HG03039 (cell line): Measurements from ENCODE around the gene DACH1.
"Not testable (repeated sequence)": the region's sequence is repeated elsewhere in the genome, so short reads cannot be mapped to it uniquely, and the experiment has no call there.

ENCODE experiments used
- ATAC-seq: cut with Tn5 transposase; IDR thresholded peaks from one replicate; pipeline ENCODE4 v1.9.1; 2021; ENCODE audit warnings: mild to moderate bottlenecking, moderate library complexity; ENCODE audit not compliant: unreplicated experiment

DACH1 gene

DNA sequence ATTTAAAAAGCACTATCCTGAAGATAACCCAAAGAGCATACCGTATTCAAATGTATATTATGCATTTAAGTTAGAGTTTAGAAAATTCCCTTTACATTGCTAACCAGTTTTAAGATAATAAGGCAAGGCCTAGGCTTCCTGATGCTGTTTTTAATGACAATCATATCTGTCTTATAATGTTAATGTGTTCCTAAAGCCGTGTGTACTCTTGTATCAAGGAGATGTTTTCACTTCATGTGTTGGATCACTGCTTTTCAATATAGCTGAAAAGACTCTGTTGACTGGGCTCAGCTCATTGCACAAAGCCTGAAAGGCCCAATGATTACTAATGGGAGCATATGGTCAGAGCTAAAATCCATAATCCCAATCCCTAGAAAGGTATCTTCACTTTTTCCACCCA is 81.6 kb downstream of the DACH1 start:
- no peak for ATAC-seq

DNA sequence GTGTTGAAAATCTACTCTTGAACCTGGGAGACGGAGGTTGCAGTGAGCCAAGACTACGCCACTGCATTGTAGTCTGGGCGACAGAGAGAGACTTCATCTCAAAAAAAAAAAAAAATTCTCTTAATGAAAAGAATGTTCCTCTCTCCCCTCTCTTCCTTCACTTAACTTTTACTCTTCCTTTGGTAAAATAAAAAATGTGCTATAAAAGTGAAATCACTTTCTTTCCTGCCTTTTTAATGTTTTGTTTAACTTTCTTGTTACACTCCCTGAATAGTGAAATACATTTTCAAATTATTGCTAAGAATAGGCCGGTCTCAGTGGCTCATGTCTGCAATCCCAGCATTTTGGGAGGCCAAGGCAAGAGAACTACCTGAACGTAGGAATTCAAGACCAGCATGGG is 86.5 kb downstream of the DACH1 start:
- no peak for ATAC-seq

DNA sequence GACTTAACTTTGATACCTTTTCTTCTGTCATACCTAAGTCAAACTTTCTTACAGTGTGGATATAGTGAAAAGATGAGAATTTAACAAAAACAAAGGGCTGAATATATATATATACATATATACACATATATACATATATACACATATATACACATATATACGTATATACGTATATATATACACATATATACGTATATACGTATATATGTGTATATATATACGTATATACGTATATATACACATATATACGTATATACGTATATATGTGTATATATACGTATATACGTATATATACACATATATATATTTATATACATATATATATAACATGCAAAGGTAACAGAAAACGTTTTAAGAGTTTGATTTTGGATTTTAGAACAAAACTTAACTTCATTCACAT is 88.0 kb downstream of the DACH1 start:
- ATAC-seq: not testable (repeated sequence)

DNA sequence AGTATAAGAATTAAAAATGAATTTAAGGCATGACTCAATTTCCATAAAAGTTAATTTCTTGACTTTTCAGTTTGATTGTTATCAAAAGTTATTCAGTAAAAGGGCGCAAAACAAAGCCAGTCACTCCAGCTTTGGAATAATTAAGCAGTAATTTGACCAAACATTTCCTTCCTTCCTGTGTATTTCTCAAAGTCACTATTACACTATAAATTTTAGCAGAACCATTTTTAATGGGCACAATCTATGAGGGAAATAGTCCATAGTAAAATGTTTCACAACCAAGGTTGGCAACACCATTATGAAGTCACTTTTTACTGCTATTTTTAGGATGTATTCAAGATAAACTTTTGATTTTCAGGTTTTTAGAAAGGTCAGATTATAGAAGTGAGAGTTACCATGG is 91.0 kb downstream of the DACH1 start:
- no peak for ATAC-seq

DNA sequence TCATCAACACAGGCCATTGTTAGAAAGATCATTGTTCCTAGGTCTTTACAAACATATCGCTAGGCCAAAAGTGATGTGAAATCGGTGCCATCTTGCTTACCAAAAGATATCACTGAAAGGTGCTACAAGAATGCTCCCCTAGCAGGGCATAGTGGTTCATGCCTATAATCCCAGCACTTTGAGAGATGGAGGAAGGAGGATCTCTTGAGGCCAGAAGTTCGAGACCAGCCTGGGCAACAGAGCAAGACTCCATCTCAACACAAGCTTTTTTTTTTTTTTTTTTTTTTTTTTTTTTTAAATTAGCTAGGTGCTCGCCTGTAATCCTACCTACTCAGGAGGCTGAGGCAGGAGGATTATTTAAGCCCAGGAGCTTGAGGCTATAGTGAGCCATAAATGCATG is 92.1 kb downstream of the DACH1 start:
- no peak for ATAC-seq

DNA sequence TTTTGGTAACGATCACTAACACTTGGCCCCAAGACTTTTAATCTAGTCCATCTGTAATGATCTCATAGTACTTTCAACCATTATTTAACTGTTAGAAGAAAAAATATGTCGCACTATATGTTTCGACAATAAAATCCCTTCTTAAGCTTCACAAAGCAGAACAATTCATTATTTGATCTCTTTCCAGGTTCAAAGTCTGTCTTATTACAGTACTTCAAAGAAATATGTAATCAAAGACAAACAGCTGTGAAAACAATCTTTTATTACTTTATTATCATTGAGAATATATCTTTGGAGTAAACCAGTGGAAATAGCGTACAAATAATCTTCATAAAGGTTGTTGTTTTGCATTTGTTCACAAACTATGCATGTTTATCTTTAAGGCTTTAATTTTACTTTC is 93.5 kb downstream of the DACH1 start:
- no peak for ATAC-seq

DNA sequence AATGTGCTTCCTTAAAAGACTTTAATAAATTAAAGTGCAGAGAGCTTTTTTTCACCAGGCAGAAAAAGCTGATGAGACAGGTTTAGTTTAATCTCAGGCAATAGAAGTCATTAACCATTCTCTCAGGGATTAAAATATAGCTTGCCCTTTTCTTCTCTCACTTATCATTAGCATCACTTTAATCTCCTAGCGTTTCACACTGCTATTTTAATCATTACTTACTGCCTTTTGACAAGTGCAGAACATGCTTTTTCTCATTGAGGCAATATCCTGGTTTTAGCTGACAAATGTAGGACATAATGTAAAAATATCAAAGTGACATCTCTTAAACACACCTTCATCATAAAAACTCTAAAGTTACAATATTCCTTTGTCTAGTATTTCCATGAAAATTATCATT is 94.6 kb downstream of the DACH1 start:
- no peak for ATAC-seq

DNA sequence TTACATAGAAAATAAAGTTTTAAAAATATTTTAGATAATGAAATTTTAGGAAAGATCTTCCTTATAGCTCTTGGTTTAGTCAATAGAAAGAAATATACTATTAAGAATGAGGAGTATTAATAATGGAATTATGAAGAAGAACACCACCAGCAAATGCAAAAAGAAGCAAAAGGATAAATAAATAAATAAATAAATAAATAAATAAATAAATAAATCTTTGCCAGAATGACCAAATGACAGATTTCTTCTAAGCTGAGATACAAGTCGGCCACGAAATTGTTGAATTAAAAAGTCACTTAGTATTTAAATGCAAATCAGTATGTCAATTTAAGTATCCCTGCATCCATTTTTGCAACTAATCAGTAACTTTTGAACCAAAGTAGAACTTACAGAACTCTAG is 95.9 kb downstream of the DACH1 start:
- no peak for ATAC-seq

DNA sequence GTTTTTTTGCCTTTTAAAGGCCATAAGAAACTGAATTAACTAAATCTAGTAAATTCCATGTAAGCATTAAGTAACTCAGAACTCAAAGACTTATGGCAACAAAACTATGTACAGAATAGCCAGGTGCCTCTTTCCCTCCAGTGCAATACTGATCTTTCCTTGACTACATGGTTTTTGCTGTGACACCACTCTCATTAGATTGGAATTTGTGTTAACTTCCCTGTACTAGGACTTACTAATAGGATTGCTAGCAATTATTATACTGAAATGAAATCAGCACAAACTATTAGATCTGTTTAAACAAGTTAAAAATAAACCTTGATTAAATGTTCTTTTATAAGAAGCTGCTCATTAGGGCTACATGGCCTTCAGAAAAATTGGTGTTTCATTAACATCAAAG is 96.3 kb downstream of the DACH1 start:
- ATAC-seq: no peak

DNA sequence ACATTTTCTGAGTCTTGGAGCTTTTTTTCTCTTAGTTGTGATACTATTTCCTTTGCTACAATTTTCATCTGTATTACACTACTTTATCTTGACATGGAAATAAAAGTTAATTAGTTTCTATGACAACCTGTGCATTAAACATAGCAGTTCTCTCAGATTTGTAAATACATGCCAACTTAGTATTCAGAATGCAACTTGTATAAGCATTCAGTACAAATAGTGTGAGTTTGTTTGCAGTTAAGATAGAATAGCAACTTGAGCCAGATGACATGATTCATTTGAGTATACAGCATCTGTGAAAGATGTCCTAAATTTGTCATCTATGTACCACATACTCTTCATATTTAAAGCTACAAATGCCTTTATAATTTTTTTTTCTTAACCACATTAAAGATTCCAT is 98.1 kb downstream of the DACH1 start:
- ATAC-seq: no peak

DNA sequence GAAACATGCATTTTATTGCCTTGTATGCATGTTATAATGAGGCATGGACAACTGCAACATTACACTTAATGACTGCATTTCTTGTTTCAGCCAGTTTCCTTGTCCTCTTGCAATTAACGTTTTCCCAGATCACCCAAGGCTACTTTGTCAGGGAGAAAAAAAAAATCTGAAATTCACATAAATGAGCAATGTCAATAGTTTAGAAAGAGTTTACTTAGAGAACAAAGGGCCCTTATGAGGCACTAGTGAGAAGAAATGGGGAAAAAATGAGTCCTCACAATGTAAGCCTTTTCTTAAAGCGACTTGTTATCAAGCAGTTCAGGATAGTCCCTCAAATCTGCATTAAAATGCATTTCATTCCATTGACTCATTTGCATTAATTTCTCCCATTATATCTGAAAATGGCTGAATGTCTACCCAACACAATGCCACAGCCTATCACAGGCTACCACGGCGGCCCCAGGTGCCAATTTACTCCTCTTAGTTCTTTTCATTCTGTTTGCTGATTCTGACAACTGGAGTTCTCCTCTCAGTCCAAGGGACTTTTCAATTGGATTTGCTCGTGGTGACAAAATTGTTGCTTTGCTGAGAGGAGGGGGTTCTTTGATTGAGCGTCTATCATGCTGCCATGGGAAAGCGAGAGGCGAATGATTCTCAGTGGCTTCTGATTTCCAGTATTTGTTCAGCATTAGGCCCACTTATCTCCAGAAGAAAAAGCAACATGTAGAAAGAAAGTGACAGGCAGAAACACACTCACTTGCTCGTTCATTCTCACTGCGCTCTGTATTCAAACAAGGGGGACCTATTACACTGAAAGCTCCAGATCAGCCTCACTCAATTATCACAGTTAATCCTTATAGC is 107.1 kb downstream of the DACH1 start:
- ATAC-seq: no peak

DNA sequence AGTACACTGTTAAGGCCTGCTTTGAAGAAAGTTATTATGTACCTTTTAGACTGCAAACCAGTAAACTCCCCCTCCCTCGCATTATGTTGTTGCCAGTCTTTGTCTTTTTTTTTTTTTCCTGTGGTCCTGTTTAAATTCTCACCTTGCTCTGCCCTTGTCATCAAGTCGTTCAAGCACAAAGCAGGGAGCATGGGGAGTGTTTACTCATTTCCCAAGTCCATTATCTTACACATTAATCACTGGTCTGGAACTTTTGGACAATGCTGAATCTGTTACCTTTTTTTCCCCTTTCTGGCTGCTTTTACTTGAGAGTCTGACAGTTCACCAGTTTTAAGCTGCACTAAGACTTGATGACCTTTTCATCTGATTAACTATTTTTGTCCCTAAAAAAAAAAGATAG is 108.2 kb downstream of the DACH1 start:
- ATAC-seq: no peak

DNA sequence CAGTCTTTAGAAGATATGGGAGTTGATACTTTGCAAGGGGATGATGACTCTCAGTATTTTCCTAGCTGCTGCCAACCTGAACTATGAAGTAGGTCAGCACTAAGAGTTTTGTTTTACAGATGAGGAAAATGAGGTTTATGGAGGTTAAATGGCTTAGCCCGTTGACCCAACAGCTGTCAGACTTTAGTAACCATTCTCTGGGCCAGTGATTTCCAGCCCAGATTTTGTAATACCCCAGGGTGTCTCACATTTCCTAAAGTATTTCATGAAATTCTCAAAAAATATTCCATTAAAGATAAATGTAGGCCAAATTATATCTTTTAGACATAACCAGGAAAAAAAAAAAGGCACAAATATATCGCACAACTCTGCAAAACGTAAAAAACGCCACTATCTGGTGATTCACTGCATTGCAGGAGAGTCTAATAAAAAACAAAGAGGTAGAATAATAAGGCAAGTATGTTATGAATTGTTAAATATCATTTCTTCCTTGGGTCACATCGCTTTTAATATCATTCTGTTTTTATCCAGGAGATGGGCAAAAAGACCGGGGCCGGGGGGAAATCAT is 112.5 kb downstream of the DACH1 start:
- ATAC-seq: no peak

DNA sequence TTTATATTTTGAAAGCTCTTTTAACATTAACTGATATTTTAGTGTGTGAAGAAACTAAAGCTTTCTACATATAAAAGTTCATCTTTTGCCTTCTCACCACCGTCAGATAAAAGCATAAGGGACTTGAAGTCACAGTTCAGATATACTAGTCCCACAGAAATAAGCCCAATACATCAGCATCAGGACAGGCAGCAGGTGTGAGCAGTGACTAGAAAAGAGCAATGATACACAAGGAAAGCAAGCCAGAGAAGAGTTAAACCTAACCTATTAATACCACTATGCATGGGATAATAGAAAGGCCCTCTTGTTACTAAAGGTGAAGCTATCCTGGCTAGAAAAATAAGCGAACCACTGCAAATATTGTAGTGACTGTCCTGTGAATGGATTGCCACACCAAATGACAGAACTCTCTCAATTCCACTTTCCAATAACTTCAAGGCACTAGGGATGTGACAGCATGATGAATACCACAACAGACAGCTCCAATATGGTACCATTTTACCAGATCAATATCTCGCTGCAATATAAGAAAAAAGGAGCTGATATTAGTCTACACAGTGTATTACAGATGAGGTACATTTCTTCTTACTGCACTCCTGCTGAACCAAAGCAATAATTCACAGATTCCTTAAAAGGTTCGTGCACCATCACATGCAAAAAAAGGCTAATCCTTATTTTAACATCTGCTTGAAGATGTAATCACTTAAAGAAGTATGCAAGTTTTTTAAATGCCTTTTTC is 114.1 kb downstream of the DACH1 start:
- no peak for ATAC-seq

DNA sequence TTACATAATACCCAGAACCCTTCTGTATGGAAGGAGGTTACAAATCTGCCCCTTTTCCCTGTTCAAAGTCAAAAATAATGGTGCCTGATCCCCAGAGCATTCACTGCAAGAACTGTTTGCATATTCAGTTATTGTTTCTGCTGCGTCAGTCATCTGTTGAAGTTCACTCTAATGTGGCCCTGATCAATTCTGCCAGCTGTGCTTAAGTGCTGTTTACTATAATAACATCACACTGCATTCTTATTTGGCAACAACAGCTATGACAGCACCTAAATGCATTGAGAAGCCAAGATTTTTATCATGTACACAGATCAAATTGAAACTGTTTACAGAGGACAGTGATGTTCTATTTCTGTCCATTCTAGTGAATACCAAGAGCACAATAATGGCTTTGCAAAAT is 115.9 kb downstream of the DACH1 start:
- no peak for ATAC-seq

DNA sequence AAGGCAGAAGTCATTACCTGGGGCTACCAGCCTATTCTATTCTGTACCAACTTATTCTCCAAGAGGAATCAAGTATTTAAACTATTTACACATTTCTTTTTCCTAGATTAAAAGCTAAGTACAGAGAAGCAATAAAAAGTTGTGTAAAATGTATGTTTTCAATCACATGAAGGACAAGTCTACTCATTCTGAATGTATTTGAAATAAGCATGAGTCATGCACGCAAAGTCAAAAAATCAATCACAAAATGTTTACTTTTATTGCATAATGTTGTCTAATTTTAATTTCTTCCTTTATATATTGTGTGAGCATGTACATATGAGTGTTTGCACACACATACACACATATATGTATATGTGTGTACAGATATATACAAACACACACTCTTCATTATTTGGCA is 136.7 kb downstream of the DACH1 start:
- no peak for ATAC-seq

DNA sequence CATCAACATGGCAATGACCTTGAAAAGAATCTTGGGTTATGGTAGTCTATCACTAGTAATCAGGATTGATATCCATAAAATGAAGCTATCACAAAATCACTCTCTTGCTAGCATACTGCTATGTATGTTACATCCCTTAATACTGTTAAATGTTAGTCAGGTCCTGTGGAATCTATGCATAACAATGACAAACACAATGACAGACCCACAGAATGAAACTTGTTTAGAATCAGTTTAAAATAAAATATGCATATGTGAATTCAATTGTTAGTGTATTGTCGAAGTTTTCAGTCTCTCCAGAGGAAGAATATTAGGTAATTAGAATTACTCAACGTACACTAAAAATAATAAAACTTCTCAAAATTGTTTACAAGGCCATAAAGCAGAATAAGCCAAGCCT is 137.6 kb downstream of the DACH1 start:
- no peak for ATAC-seq

DNA sequence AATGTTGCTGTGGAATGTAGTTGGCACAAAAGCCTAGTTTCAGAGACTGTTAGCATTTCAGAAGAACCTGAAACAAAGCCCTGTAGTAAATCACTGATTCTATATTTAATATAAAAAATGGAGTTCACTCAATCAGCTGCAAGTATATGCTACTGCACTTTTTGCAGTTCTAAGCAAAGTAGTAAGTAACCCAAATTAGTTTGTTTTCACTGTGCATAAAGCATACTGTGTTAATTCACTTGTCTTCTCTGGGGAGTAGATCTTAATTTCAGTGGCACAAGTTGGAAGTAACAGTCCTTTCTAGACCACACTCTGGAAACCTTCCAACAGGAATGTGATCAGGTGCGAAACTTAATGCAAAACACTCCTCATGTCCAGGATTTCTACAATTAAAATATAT is 139.3 kb downstream of the DACH1 start:
- ATAC-seq: no peak

DNA sequence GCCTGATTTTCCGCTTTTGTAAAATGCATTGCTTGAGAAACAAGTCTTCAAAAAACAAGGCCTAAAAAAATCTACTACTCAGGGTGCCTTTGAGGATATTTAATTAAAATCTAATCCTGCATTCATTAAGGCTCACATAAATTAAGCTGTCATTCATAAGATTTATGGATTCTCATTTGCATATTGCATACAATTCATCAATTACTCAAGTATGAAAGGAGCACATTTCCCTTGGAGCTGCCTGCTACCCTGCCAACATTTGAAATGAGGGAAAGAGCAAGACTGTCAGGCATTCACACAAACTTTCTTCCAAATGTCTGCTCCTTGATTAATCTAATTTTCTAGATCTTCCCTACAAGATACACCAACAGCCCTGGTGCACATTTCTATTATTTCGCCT is 140.0 kb downstream of the DACH1 start:
- ATAC-seq: no peak

DNA sequence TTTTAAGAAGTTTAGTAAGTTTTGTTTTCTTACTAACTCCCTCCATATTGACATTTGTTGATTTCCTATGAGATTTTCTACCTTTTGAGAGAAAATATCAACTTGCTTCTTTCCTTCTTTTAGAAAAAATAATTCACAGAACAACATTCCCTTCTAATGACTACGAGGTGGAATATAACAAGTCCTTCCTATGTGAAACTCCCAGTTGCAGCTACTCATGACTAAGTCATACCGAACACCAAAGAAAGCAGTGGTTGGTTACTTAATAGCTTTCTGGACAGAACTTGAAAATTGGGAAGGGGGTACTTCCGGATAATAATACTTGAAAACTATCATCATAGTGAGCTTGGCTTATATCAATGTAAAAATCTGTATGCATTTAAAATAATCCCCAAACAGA is 144.8 kb downstream of the DACH1 start:
- ATAC-seq: no peak

DNA sequence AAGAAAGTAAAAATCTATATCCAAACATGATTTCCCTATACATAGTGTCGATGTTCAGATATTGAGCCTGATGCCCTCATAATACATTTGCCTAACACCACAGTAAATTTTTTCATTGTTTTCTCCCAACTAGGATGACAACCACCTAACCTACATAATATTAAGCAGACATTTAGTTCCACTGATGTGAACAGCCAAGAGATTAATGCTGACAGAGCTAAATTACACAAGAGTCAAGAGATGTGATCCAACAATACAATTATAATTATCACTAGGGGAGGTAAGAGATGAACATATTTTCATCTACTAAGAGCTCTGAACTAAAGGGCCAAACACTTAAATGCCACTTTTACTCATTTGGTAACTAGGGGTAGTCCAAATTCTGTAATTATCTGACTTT is 145.9 kb downstream of the DACH1 start:
- no peak for ATAC-seq

DNA sequence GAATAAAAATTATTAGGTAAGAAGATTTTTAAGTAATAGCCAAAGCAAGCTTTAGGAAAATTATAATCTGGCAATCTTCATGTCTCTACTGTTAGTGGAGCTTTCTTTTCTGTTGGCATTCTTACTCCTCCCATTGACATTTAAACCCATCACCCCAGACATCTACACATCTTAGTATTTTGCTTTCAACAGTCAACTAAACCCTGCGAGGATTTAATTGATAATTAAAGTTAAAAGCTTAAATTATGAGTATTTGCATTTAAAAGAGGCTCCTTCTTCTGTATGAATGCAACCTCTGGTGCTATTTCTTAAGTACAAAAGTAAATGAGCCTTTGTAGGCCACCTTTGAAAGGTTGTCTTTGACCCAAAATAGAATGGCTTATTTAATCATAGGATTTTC is 148.1 kb downstream of the DACH1 start:
- ATAC-seq: no peak
